Natural killer cell (primary cell): ENCODE results near the gene CDK4. TPM values are rescaled to one million over a fixed set of nuclear protein-coding genes. Genes with fewer than 3 reads are reported as not detected.

Source experiments
- ATAC-seq, 3 donors: fragments of 150-1000 bp in 2 of 3; fragments of 200-7000 bp in 1 of 3; cut with Tn5 transposase; 1 replicate in 1 of 3; 2 replicates in 2 of 3; pipeline ENCODE4 v1.10.0; 2021; ENCODE audit warnings: mild to moderate bottlenecking in 2 of 3, moderate library complexity in 2 of 3
- DNase-seq, 2 donors: peaks; one replicate each; pipeline versions ENCODE4 v3.0.0 to v3.0.0-alpha.2; 2013 to 2021; ENCODE audit warnings: mixed read lengths in 1 of 2
- H3K27ac ChIP-seq: one replicate; pipeline ENCODE4 v1.5.1; 2013; ENCODE audit warnings: mild to moderate bottlenecking, low read length
- H3K27me3 ChIP-seq: one replicate; pipeline ENCODE4 v1.6.1; 2013; ENCODE audit warnings: low read length; ENCODE audit not compliant: control insufficient read depth, insufficient read depth
- H3K36me3 ChIP-seq: one replicate; pipeline ENCODE4 v1.6.1; 2013; ENCODE audit warnings: low read length; ENCODE audit not compliant: control insufficient read depth, insufficient read depth
- H3K4me1 ChIP-seq: one replicate; pipeline ENCODE4 v1.6.1; 2013; ENCODE audit warnings: low read length; ENCODE audit not compliant: control insufficient read depth, insufficient read depth
- H3K4me3 ChIP-seq: one replicate; pipeline ENCODE4 v1.5.1; 2013; ENCODE audit warnings: low read length
- H3K9me3 ChIP-seq: one replicate; pipeline ENCODE4 v1.6.1; 2013; ENCODE audit warnings: low read length; ENCODE audit not compliant: control insufficient read depth, insufficient read depth
- H3K27ac Mint-ChIP-seq, 2 donors: one replicate each; pipeline ENCODE4 v1.8.0; 2022; ENCODE audit warnings: mild to moderate bottlenecking in 2 of 2, mixed read lengths in 2 of 2, moderate library complexity in 1 of 2
- H3K27me3 Mint-ChIP-seq, 2 donors: one replicate each; pipeline ENCODE4 v1.8.0; 2022; ENCODE audit warnings: low read depth in 2 of 2, mixed read lengths in 2 of 2
- H3K36me3 Mint-ChIP-seq: one replicate; pipeline ENCODE4 v1.8.0; 2022; ENCODE audit warnings: mixed read lengths
- H3K4me1 Mint-ChIP-seq, 2 donors: one replicate each; pipeline ENCODE4 v1.8.0; 2022; ENCODE audit warnings: mixed read lengths in 2 of 2
- H3K4me3 Mint-ChIP-seq: one replicate; pipeline ENCODE4 v1.8.0; 2022; ENCODE audit warnings: mild to moderate bottlenecking, moderate library complexity, mixed read lengths
- H3K9me3 Mint-ChIP-seq, 2 donors: one replicate each; pipeline ENCODE4 v1.8.0; 2022; ENCODE audit warnings: mixed read lengths in 2 of 2
- CTCF ChIP-seq: fragments of 200-600 bp; IDR thresholded peaks from one replicate; pipeline ENCODE4 v1.8.0; 2022; ENCODE audit warnings: antibody characterized with exemption
- WGBS: methylation state at CpG from one replicate; pipeline ENCODE4 v1.1.7; 2013; ENCODE audit warnings: missing lambda C conversion rate; ENCODE audit not compliant: insufficient coverage; 5-methylcytosine and 5-hydroxymethylcytosine counted together
- intact Hi-C: fragments of 100-400 bp; cut with micrococcal nuclease; formaldehyde crosslinking; loops from one replicate; pipeline ENCODE4 v1.14.2; 2022
- total RNA-seq, 4 donors: library from RNA; stranded (reverse); fragments of 120-200 nt in 1 of 4; gene quantifications; one replicate each; pipeline versions ENCODE4 v1.2.3 to v1.2.4, GENCODE V29; 2013 to 2022

Gene CDK4
- total RNA-seq, 3 donors from 2014 or later (not counting 1 experiment from before 2014, with no cell fraction given), result 30.7 to 39.5 (median 37.7) TPM

DNA sequence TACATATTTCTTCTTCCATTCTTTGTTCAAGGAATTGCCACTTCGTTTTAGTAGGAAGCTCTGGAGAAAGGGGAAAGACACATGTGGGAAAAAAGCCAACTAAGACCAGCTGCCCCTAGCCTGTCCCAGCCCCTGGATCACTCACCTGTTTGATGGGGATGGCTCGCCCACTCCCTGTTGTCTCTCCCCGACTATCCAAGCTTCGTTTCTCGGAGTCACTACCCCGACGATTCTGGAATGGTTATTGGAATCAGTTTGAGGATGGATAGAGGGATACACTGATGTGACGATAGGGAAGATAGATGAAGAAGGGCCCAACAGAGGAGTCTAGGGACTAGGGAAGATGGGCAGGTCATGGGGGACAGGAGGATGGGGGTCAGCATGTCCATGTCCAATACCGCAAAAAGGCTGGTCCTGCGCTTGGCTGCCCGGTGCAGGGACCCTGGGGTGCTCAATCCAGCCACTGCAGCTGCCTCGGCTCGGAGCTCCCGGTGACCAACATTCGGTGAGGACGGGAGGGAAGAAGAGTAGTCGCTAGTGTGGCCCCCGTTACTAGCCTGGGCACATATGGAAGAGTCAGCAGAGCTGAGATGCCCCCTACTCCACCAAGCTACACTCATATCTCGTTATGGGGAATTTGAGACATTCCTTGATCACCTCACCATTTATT, 20.6 kb downstream of the CDK4 start:
- no peak for TF ChIP-seq CTCF
- WGBS, result 97% methylated on average over 16 of the region's 19 CpGs
- intact Hi-C loops, result no loop called here
- Mint-ChIP-seq H3K27ac (peak overlapping the region in 1 of 2 donors; percentile 32), H3K27me3 (no peaks in the 10 kb centered on the region), H3K36me3 (peaks cover 7% of the 10 kb centered on the region), H3K9me3 (no peaks in the 10 kb centered on the region), H3K4me1 (peaks cover 13 to 23% of the 10 kb centered on the region in 2 donors), H3K4me3 (no peak overlapping the region)
- no peak for ATAC-seq
- Histone ChIP-seq H3K27me3 (no peaks in the 10 kb centered on the region), H3K4me3 (no peak overlapping the region), H3K36me3 (peaks cover 85% of the 10 kb centered on the region), H3K27ac (no peak overlapping the region), H3K9me3 (no peaks in the 10 kb centered on the region), H3K4me1 (no peaks in the 10 kb centered on the region)
- DNase-seq, result no peak

GRCh38 chr12:57730336-57731067, 21.6 kb downstream of the CDK4 start:
- TF ChIP-seq CTCF, result no peak
- no peaks in the 10 kb centered on the region for H3K27me3 ChIP-seq
- WGBS, result 97% methylated on average over 13 of the region's 13 CpGs
- Mint-ChIP-seq H3K4me1 (peaks cover 10 to 22% of the 10 kb centered on the region in 2 donors), H3K4me3 (no peak overlapping the region), H3K27ac (peak overlapping the region in 1 of 2 donors; percentile 32), H3K27me3 (no peaks in the 10 kb centered on the region), H3K36me3 (peaks cover 7% of the 10 kb centered on the region), H3K9me3 (no peaks in the 10 kb centered on the region)
- H3K27ac ChIP-seq, result no peak overlapping the region
- no peaks in the 10 kb centered on the region for H3K9me3 ChIP-seq
- ATAC-seq (no peak), DNase-seq (no peak)
- no peak overlapping the region for H3K4me3 ChIP-seq
- H3K4me1 ChIP-seq, result no peaks in the 10 kb centered on the region
- peaks cover 86% of the 10 kb centered on the region for H3K36me3 ChIP-seq
- intact Hi-C loops, result no loop called here

- WGBS, result 78% methylated on average over 4 of the region's 5 CpGs
- Mint-ChIP-seq H3K27me3 (no peaks in the 10 kb centered on the region), H3K9me3 (no peaks in the 10 kb centered on the region), H3K4me3 (no peak overlapping the region), H3K36me3 (peaks cover 1% of the 10 kb centered on the region), H3K27ac (no peak overlapping the region), H3K4me1 (peaks cover 8 to 19% of the 10 kb centered on the region in 2 donors)
- ATAC-seq (no peak), DNase-seq (no peak)
- no peak overlapping the region for H3K4me3 ChIP-seq
- intact Hi-C loops, result no loop called here
- peaks cover 77% of the 10 kb centered on the region for H3K36me3 ChIP-seq
- peaks cover 6% of the 10 kb centered on the region for H3K4me1 ChIP-seq
- no peaks in the 10 kb centered on the region for H3K9me3 ChIP-seq
- H3K27me3 ChIP-seq, result no peaks in the 10 kb centered on the region
- TF ChIP-seq CTCF, result no peak
- no peak overlapping the region for H3K27ac ChIP-seq
Measured at GRCh38 chr12:57729321-57729844, 22.7 kb downstream of the CDK4 start.
